ENCODE measurements around the gene BABAM2.
"Not testable (repeated sequence)": the region's sequence is repeated elsewhere in the genome, so short reads cannot be mapped to it uniquely, and the experiment has no call there.

Gene BABAM2

DNA sequence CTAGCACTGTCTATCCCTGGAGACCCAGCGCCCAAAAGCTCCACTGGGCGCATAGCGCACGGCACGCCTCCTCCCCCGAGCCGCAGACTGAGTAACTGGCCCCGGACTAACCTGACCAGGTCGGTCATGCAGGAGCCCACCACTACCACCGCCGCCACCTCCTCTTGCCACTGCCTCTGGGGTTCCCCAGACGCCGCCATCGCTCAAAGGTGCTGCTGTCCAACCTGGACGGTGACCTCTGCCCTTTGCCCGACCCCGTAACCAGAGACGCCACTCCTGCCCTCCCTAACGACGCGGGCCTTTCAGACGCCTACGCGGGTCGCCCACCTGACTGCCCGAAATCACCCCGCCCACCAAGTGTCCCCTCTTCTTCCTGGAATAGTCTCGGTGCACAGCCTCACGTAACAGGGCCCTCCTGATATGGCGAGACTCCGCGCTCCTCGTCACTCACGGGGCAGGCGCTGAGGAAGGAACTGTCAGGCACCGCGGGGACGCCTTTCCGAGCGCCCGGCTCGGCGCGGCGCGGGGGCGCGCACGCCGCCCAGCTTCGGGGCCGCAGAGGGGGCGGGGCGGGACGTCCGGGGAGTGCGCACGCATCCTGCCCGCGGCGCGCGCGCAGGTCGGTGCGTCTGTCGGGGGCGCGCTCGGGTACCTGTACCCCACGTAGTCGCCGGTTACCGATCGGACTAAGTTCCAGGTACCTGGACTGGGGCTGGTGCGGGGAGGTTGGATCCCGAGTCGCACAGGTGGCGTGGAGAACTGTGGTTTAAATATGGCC is at the start of gene BABAM2, which contains the start of gene RBKS:
Gene BABAM2 (plus strand): TSS at position 584 of the 778 bp plus-strand sequence. CDS start 3,828 bp downstream, outside the sequence.
Gene RBKS (minus strand): TSS at position 242 of the 778 bp plus-strand sequence. CDS start 42 bp downstream, at position 200.
- DNase-seq (ENCODE audit: low read depth in 2 of 2) = peak; percentile 83 to 86

DNA sequence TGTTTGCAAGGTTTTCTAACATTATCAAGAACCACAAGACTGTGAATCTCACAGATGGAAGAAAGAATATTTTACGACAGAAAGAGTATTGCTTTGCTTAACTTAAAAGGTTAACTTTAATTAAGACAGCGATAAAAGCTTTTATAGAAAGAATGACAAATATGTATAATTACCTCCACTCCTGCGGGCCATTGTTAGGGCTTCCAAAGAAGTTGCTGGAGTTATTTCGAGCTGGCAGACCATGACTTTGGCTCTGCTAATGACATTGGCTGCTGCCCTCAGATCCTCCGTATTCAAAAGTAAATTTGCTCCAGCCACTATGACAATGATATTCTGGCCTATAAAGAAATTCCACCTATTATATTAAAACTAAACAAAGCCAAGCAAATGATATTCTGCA is 47.6 kb upstream of the BABAM2 start:
- DNase-seq (ENCODE audit: low read depth in 2 of 2) = no peak

DNA sequence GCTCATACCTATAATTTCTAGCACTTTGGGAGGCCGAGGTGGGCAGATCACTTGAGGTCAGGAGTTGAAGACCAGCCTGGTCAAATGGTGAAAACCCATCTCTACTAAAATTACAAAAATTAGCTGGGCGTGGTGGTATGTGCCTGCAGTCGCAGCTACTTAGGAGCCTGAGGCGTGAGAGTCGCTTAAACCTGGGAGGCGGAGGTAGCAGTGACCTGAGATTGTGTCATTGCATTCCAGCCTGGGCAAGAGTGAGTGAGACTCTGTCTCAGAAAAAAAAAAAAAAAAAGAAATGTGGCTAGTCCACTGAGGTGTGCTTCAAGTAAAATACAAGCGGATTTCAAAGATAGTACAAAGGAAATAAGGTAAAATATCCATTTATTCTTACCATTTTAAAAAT is 46.5 kb upstream of the BABAM2 start:
- no peak for DNase-seq (ENCODE audit: low read depth in 2 of 2)

DNA sequence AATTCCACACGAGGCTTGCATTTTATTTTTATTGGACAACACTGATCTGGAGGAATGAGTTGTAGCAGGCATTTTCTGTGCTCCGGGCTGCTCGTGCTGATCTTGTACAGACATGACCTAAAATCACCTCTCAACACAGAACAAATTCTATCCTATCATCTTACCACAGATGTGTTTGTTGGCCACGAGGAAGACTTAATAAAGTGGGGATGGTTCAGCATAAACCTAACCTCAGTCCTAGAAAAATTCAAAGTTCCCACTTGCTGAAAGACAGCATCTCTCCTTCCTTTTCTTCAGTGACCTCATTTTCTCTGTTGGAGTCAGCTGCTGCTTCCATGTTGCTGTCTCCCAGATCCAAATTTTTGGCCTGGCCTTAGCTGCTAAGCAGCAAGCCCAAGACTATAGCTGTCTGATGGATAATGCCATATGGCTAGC is 45.7 kb upstream of the BABAM2 start:
- no peak for DNase-seq (ENCODE audit: low read depth in 2 of 2)

GRCh38 chr2:27847333-27847732 is 43.2 kb upstream of the BABAM2 start:
- DNase-seq (ENCODE audit: low read depth in 2 of 2) = no peak

- no peak for DNase-seq (ENCODE audit: low read depth in 2 of 2)
These were observed 40.8 kb upstream of the BABAM2 start for GRCh38 chr2:27849558-27850205.

- no peak for DNase-seq (ENCODE audit: low read depth in 2 of 2)
These were observed 37.8 kb upstream of the BABAM2 start for GRCh38 chr2:27852691-27853090.

GRCh38 chr2:27854229-27854862 is 36.2 kb upstream of the BABAM2 start:
- no peak for DNase-seq (ENCODE audit: low read depth in 2 of 2)

GRCh38 chr2:27855476-27855875 is 35.1 kb upstream of the BABAM2 start:
- no peak for DNase-seq (ENCODE audit: low read depth in 2 of 2)

- no peak for DNase-seq (ENCODE audit: low read depth in 2 of 2)
These were observed 34.1 kb upstream of the BABAM2 start for GRCh38 chr2:27856386-27856785.

DNA sequence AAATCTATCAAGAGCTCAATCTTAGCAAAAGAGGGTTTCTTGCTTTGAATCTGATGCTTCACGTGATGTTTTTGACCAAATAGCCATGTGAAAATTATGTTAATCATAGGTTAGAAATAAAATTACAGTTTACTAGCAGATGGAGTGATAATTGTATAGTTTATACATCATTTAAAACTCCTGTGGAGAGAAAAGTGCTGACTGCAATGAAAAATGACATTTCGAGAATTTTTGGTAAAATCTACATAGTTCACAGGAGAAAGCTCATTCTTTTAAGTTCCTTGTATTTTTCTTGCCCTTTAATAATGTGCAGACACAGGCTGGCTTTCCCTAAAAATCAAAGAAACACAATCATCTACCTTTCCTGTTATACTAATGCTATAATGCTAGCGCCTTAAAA is 33.6 kb upstream of the BABAM2 start:
- DNase-seq (ENCODE audit: low read depth in 2 of 2) = no peak

DNA sequence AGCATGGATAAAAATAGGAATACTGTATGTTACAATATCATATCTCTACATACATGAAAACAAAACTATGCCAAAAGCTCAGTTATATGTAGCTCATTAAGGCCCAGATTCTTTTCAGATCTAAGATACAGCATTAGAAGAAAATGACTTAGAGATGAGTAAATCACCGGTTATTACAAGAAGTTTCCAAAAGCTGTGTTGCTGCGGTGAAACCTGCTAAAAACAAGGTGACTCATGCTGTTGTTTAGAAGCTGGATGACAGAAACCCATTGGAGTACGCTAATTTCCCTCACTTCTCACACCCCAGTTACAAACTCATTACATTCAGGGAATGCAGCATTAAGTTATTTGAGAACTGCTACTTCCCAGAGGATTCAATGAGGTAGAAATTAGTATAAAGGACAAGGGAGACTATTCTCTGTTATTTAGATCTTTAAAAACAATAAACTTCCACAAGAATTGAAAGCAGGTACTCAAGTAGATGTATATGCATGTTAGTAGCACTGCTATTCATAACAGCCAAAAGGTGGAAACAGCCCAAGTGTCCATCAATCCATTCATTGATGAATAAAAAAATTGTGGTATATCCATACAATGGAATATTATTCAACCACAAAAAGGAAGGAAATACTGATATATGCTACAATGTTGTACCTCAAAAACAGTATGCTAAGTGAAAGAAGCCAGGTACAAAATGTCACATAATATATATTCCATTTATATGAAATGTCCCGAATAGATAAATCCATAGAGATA is 32.9 kb upstream of the BABAM2 start:
- DNase-seq (ENCODE audit: low read depth in 2 of 2) = no peak

DNA sequence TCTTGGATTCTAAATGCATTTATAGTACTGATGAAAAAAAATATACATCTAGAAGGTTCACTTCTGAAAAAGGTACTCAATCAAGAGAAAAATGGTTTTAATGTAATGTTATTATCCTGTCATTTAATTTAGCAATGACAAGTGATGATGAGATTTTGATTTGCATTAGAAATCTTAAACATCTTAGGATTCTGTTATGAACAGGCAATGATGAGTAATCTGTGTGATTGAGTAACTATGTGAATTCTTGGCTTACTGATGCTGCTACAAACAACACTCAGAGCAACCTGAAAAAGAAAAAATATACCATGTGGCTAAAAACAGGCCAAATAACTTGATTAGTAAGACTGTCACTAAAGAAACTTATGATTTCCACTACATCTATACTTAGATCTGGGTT is 30.4 kb upstream of the BABAM2 start:
- no peak for DNase-seq (ENCODE audit: low read depth in 2 of 2)

DNA sequence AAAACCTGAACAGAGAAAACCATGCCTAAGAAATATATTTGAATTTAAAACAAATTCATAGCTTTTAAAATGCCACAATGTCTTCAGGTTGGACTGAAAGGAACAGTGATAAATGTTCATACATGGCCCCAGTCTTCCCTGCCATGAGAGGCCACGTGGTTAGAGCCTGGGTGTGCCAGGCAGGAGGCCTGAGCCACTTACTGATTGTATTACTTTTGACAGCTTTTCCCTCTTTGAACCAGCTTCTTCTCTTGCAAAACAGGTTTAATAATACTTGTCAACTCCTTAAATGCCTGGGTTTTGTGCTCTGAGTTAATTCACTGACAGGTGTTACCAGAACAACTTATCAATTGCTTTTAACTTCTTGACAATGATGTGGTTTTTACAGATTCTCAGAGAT is 27.4 kb upstream of the BABAM2 start:
- DNase-seq (ENCODE audit: low read depth in 2 of 2) = no peak

DNA sequence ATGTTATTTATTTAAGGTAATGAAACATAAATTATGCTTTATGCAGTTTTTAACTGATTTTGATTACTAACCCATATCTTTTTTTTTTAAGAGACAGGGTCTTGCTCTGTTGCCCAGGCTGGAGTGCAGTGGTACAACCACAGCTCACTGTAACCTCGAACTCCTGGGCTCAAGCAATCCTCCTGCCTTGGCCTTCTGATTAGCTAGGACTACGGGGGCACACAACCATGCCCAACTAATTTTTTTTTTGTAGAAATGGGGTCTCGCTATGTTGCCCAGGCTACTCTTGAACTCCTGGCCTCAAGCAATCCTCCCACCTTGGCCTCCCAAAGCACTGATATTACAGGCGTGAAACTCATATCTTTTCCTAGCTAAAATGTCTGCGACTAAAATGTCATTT is 26.6 kb upstream of the BABAM2 start:
- not testable (repeated sequence) for DNase-seq (ENCODE audit: low read depth in 2 of 2)

- DNase-seq (ENCODE audit: low read depth in 2 of 2) = no peak
These were observed 24.3 kb upstream of the BABAM2 start for GRCh38 chr2:27866237-27866636.

- no peak for DNase-seq (ENCODE audit: low read depth in 2 of 2)
These were observed 20.8 kb upstream of the BABAM2 start for GRCh38 chr2:27869763-27870162.

DNA sequence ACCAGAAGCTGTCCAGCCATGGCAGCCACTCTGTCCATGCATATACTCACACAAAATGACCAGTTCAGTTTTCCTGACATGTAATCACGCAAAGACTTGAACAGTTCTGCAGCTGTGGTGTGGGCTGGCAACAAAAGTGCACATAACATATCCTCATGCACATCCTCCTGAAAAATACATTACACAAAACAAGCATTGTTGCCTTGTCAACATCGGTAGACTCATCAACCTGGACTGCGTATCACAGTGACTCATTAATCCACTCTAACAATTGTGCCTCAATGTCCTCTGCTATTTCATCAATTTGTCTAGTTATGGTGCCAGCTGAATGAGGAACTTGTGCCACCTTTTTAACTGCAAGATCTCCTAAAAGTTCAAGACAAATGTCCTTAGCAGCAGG is 19.8 kb upstream of the BABAM2 start:
- DNase-seq (ENCODE audit: low read depth in 2 of 2) = no peak

GRCh38 chr2:27871802-27872201 is 18.7 kb upstream of the BABAM2 start:
- no peak for DNase-seq (ENCODE audit: low read depth in 2 of 2)

- DNase-seq (ENCODE audit: low read depth in 2 of 2) = no peak
These were observed 17.4 kb upstream of the BABAM2 start for GRCh38 chr2:27873091-27873490.

GRCh38 chr2:27875089-27875881 is 15.2 kb upstream of the BABAM2 start:
- DNase-seq (ENCODE audit: low read depth in 2 of 2) = no peak

Measured in activated CD4-positive, alpha-beta T cell treated with anti-CD3 and anti-CD28 coated beads for 24 hours (primary cell).